NCI-H748 (cell line): ENCODE measurements around the gene ARHGAP26.

Experiments used
- DNase-seq: peaks from one replicate; lab custom pipeline; 2025; ENCODE audit not compliant: unreplicated experiment; lab: John Stamatoyannopoulos, UW

ARHGAP26 gene

DNA sequence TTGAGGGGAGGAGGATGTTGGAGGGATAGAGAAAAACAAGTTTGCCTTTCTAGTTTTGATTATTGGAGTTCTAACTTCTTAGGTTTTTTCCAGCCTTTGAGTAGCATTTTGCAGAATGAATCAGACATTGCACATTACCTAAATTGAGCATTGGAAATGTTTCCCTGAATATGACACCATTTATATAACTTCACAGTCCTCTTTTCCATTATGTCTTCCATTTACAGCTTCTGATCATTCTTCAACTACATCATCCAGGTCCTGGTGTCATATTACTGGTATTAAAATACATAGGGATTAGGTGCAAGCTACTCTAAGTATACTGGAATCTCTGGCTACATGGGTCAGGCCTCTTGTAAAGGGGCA, 286.1 kb downstream of the ARHGAP26 start:
- DNase-seq, result no peak

DNA sequence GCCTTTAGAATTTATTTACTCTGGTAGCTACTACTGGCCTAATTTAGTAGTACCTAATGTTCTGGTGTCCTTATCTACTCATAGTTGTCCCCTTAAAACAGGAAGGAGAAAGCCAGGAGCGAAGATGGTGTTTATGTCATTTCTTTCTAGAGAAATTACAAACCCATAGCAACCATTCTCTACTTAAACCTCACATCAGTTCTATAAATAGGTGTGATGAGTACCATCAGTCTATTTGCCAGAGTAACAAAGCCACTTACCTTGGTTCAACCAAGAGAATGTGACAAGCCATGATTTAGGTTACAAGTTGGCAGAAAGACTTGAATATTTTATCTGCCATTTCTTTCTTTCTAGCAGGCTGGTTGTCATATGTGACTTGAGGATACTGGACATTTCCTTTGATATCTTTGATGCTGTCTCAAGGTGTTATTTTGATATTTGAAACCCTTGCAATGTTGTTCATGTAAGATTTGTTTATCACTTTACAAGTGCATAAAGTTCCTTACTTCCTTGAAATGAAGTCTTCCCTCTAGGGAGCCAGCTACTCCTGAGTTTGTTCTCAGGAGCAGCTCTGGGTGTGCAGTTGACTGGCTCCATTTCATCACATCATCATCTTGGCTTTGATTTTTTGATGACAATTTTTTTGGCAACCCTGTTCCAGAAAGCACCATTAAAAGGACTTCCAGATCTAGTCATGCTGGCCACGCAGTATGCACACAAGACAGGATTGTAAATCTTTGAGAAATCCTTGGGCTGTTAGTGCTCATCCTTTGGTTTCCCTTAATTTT, 286.8 kb downstream of the ARHGAP26 start:
- no peak for DNase-seq

DNA sequence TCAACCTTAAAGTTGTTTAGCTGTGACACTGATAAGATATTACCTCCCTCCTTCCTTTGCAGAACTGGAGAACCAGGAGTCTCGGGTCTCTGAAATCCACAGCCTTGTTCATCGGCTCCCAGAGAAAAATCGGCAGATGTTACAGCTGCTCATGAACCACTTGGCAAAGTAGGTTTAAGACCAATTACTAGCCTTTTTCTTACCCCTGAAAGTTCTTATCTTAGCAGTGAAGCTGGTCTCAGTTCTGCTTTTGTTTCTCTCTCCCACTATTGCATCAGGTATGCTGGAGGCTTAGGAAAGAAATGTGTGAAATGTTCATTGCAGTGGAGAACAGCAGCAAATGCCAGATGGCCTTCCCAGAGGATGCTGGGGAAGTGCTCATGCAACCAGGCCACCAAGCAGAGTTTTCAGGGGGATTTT, 287.4 kb downstream of the ARHGAP26 start:
- DNase-seq, result no peak

DNA sequence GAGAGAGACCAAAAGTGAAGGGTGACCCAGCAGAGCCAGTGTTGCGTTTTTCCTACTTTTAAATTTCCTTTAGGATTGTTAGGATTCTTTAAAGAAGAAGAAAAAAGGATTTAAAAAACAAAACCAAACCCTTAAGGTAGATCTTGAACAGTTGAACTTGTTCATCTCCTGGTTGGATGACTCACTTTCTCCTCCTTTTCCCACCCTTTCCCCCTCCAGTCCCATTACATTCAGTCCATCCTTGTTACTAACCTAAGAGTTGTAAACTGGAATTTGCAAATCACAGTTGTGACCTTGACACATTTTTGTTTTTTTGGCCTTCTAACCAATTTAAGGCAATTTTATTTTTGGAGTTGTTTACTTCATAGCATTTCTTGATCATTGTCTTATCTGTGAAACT, 289.2 kb downstream of the ARHGAP26 start:
- no peak for DNase-seq

DNA sequence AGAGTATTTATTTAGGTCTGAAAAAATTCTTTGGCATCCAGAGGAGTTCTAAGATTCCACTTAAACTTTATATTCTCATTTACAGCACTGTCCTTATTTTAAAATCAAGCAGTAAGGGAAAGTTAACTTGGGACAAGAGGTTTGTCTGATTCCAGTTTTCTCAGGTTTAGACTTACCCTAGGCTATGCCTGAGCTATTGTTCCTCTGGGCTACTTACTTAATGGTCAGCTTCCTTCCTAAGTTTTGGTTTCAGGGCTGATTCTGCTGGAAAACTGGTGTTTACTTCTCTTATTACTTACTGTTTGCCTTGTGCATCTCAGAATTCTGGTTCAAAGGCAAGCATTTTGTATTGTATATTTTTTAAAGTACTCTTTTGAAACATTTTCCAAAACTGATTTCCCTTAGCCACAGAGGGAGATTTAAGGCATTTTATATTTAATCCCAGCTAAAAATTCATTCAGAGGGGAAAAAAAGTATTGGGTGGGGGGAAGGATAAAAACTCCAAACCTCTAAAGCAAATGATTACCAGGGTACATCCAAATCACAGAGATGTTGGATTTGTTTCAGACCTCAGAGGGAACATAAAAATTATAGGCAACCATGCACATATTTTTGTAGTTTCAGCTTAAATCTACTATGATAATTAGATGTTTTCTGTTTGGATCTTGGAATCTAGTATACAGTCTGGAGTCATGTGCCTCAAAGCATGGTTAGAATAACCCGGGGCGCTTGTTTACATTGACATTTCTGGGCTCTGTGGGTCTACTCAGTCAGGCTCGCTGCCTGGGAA, 290.0 kb downstream of the ARHGAP26 start:
- no peak for DNase-seq

DNA sequence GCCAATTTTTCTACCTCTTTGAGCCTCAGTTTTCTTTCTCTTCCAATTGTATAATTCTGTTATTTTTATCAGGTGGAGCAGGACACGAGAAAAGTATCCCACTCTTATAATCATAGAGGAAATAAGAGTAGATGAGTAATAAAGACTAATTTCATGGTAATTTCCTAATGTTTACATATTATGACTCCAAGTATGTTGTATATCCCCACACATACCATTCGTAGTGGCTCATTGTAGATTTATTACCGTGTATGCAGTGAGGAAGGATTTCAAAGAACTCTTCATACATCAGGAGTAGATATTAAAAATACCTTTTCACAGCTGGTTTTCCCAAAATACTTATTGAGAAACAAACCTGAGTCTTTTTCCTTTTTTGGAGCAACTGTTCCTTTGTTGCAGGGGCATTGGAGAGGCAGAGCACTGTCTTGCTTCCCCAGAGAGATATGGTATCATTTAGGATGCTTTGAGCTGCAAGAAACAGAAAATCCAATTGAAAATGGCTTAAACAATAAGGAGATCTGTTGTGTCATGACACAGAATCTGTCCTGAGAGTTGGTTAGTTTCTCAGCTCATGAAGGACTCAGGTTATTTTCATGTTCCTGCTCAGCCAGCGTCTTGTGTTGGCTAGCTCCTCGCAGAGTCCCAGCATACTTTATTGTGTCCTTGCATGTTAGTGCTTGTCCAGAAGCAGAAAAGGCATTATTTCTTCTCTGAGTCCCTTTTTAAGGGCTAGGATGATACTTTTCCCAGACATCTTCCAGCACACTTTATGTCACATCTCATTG, 291.2 kb downstream of the ARHGAP26 start:
- no peak for DNase-seq

DNA sequence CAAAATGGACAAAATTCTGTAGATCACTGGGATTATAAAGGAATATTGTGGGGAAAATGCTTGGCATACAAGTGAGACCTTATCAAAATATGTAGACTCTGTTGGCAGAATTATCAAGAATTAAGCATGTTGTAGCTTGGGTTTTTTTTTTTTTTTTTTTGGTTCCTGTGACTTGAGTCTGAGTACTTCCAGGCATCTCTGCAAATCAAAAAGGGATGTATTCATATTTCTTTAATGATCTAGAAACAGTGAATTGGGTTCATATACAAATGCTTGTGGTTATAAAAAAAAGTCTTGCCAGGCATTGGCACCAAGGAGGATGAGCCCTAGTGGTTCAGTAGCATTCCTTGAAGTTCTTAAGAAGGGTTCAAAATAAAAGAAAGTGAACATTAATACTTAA, 292.2 kb downstream of the ARHGAP26 start:
- no peak for DNase-seq

DNA sequence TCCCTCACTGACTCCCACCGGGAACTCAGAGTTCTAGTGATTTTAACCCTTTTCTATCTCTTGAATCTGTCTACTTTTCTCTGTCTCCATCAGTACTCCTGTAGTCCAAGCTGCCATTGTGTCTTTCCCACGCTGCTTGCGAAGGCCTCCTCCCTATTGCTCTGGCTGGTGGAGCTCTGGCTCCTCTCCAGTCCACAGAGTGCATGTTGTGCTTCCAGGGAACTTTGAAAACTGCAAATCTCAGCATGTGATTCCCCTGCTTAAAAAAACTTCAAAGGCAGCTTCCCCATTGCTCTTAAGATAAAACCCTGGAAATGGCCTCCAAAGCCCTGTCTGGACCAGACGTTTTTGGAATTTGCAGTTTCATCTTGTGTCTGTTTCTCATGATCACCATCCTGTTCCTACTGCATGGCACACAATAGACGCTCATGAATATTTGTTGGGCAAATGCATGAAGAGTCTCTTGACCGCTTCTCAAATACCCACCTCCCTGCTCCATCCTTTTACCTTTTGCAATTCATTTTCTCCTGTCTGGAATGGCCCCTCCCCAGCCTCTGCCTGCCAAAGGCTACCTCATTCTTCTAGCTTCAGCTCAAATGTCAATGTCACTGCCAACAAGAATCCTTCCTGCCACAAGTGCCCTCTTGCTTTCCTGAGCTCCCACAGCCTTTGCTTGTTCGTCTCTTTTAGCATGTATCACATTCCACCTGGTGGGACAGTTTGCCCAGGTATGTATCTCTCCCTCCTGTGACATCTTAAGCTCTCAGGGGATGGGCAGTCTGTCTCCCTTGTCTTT, 293.2 kb downstream of the ARHGAP26 start:
- no peak for DNase-seq

DNA sequence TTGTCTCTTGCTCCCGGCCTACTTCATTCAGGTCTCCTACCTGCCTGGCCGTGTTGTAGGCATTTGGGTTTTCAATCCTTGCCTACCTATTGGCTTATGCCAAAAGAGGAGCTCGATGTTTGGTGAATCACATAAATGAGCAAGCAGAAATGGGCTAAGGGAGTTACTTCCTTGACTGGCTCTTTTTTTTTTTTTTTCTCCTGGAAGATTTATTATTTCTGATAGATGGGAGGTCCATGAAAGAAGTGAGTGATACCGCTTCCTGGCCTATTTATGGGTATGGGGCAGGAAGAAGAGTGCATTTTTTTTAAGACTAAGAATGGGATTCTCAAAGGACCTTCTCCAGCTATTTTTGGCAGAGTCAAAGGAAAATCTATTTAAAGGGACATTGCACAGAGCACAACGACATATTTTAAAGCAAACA, 294.1 kb downstream of the ARHGAP26 start:
- DNase-seq, result no peak

DNA sequence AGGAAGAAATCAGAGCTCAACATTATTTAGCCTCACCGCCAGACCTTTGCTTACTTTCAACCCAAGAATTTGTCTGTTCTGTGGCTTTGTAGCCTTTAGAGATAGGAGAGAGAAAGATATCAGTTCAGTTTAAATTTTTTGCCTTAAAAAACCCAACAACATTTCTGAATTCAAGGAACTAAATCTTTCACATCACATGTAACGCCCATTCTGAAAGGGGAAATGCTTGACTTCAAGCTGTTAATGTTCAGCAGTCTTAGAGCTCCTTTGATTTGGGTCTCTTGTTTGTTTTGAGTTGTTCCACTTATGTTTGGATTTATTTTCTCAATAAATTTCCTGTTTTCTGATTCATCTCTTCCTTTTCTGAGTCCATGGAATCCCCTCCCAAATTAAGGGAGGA, 294.5 kb downstream of the ARHGAP26 start:
- DNase-seq, result no peak

DNA sequence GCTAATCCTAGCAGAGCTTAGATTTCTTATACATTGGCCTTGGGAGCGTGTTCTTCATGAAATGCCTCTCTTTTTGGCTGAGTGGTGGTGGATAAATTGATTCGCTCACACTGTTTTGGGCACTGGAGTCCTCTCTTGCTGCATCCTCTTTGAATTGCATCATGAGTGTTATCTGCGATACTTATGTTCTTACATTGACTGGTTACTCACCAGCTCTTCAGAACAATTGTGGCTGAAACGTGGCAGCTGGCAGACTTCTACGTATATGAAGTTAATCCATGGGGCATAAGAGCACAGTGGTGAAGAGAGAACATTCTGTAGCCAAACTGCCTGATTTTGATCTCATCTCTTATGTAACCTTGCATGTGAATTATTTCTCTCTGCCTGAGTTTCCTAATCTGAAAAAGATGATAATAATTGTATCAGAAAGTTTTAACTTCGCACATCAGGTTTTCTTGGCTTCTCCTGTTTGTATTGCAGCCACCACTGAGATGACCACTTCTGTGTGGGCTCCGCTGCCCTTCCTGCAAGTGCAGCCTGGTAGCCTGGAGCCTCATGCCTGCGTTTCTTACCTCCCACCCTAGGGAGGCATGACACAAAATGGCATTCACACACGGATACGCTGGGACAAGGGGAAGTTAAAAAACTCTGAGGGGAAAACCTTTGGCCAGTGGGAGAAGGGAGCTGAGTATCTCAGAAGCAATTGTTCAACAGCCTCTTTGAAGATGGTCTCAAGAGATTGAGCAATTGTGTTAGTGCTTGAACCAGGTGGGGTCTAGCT, 295.2 kb downstream of the ARHGAP26 start:
- DNase-seq, result no peak

DNA sequence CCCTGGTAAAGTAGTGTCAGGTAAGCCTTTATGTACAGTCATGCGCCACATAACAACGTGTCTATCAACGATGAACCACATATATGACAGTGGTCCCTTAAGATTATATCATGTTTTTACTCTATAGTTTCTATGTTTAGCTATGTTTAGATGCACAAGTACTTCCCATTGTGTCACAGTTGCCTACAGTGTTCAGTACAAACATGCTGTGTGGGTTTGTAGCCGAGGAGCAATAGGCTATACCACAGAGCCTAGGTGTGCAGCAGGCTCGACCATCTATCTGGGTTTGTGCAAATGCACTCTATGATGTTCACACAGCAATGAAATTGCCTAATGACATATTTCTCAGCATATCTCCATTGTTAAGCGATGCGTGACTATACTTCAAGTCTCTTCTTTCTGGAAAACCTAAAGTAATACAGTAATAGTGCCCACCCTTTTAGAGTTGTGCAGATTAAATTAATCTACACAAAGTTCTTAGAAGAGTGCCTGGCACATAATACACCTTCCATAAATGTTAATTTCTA, 295.9 kb downstream of the ARHGAP26 start:
- no peak for DNase-seq

DNA sequence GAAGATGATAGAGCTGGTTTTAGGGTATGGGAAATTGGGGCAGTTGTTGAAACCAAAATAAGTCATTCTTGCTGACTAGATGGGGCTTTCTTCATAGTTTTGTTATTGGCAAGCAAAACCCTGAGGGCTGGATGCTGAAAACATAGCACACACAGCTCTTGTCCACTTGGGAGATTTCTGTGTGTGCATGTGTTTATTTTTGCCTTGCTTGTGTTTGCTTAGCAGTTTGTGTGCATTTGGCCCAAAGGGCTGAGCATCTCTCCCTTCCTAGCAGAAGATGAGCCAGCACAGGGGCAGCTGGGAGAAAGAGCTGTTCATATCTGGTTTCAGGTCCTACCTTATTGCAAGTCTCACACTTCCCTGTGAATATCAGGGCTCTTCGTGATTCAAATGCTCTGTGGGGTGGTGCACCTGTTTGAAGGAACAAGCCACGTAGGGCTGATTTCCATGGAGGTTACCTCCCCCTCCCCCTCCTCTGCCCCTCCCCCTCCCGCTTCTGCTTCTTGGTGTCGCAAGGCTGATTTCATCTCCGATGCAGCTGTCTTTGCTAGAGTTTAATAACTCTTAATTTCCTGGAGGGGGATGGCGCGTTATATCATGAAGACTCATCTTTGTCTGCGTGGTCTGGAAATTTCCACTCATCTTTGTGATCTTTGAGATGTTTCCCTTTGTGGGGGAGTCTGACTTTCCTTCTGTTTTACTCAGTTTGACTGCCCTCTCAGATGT, 296.5 kb downstream of the ARHGAP26 start:
- peak; percentile 83 for DNase-seq

DNA sequence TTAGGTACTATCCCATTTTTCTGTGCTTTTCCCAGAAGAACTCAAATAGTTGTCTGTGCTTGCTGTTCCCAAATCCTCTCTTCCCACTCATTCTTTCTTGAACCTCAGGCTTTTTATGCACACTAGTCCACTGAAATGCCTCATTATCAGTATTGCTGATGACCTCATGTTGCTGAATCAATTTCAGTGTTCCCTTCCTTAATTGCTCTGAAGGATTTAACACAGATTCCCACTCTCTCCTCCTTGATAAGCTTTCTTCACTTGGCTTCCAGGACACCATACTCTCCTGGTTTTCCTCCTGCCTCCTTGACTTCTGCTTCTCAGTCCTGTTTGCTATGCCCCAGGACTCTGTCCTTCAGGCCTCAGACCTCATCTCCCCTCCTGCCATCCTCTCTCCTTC, 298.5 kb downstream of the ARHGAP26 start:
- no peak for DNase-seq

DNA sequence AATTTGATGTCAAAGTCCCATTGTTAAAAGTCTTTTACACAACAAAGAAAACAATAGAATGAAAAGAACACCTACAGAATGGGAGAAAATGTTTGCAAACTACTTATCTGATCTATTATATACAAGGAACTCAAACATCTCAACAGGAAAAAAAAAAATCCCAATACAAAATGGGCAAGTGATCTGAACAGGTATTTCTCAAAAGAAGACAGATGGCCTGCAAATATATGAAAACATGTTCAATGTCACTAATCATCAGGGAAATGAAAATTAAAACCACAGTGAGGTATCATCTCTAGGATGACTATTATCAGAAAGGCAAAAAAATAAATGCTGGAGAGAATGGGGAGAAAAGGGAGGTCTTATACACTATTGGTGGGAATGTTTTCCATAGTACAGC, 301.8 kb downstream of the ARHGAP26 start:
- DNase-seq, result no peak

DNA sequence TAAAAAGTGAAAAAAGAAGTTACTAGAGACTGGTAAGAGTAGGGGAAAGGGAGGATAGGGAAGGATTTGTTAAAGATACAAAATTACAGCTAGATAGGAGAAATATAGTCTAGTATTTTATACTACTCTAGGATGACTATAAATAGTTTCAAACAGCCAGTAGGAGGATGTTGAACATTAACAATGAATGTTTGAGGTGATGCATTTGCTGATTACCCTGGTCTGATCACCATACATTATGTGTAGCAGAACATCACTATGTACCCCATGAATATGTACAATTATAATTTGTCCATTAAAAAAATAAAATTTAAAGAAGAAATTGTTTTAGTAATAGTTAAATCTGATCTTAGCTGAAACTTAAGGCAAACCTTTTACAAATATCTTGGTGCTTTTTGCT, 302.6 kb downstream of the ARHGAP26 start:
- DNase-seq, result no peak

DNA sequence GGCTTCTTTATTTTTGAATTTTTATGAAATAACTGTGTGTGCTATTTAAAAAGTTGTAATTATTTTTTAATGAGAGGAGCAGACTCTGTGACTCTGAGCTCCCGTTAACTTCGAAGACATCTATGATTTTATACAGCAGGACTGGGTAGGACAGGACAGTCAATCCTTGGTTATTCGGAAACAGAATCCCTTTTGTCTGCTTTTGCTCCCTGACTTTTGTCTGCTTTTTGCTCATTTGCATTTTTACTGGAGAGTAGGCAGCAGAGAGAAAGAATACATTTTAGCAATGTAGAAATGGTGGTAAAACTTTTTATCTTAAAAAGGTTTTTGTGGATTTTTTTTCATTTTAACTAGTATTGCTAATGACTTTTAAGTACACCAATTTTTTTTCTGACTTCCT, 303.6 kb downstream of the ARHGAP26 start:
- DNase-seq, result no peak

DNA sequence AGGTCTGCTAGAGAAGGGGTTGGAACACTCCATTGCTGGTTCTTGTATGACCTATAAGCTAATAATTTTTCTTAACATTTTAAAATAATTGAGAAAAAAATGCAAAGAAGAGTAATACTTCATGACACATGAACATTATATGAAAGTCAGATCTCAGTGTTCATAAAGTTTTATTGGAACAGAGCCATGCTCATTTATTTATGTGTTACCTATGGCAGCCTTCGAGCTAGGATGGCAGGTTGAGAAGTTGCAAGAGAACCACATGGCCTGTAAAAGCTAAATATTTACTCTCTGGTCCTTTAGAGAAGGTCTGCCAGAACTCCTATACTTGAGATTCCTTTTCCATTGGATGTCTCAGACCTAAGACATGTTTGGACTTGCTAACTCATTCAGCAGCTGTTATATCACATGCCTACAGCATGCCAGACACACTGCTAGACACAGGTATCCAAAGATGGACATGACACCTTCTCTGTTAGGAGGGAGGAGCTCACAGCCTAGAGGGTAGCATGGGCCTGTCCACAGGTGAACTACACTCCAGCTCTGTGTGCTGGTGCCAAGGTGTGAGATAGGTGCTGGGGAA, 304.3 kb downstream of the ARHGAP26 start:
- no peak for DNase-seq

DNA sequence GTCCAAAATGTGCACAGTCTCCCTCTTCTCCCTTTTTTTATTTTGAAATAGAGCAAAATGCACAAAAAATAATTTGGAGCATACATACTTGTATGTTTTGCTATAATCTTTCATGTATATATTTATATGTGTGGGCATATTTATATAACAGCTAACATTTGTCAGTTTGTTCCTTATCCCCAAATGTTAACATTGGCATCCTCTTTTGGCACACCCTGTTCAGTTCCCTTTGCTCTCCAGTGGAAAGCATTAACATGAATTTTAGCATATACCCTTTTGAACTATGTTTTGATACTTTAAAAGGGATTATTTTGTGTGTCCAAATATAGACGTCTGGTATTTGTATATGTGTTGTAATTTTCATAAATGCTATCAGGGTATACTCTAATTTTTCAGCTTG, 306.2 kb downstream of the ARHGAP26 start:
- DNase-seq, result no peak
